Measurements from ENCODE around the gene MXD1. TPM values are rescaled to one million over a fixed set of nuclear protein-coding genes. Genes with fewer than 3 reads are reported as not detected.

MXD1 gene
- polyA plus RNA-seq, 1 donor (not counting 4 experiments of a cell fraction or from before 2014, with no cell fraction given): 15.9 TPM

DNA sequence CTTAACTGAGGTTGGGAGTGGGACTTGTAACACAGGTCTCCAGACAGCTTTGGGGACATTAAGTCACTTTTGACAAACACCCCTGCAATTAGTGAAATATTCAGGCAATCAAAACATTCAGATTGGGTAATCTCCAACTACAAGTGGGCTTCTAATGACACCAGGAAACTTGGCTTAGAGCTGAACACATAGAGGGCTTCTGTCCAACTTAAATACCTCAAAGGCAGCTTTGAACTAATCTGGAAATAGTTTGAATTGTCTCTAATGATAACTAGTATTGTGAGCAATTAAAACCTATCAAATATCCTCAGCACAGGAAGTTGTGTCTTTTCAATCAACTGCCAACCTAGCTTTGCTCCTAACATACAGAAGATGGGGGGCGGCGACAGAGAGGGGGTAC, 51.6 kb downstream of the MXD1 start:
- Histone ChIP-seq H2AFZ (ENCODE audit: control insufficient read depth, low read length) (no peak overlapping the region), H3K27me3 (ENCODE audit: control insufficient read depth, extremely low read depth, insufficient read depth, low read length) (no peaks in the 10 kb centered on the region), H3K4me3 (ENCODE audit: control insufficient read depth in 2 of 3, extremely low read depth in 1 of 3, insufficient read depth in 2 of 3, low read depth in 1 of 3, low read length in 3 of 3) (no peak overlapping the region), H4K20me1 (ENCODE audit: control insufficient read depth, extremely low read depth, insufficient read depth, low read length) (no peaks in the 10 kb centered on the region), H3K4me2 (ENCODE audit: control insufficient read depth, extremely low read depth, insufficient read depth, low read depth, low read length) (no peak overlapping the region), H3K79me2 (ENCODE audit: control insufficient read depth, insufficient read depth, low read length) (no peaks in the 10 kb centered on the region), H3K27ac (ENCODE audit: control insufficient read depth, insufficient read depth, low read length) (no peak overlapping the region), H3K4me1 (ENCODE audit: control insufficient read depth, extremely low read depth, insufficient read depth, low read length) (peaks cover 12% of the 10 kb centered on the region), H3K9me1 (ENCODE audit: control insufficient read depth, extremely low read depth, insufficient read depth, low read length) (no peaks in the 10 kb centered on the region), H3K36me3 (ENCODE audit: control insufficient read depth in 2 of 2, extremely low read depth in 1 of 2, insufficient read depth in 2 of 2, low read length in 2 of 2) (no peaks in the 10 kb centered on the region), H3K9me3 (ENCODE audit: control insufficient read depth, low read depth, low read length) (no peaks in the 10 kb centered on the region), H3K9ac (ENCODE audit: control insufficient read depth, extremely low read depth, insufficient read depth, low read length) (no peak overlapping the region)
- DNase-seq (ENCODE audit: low read depth, low spot score) (no peak), FAIRE-seq (no peak)
- dilution Hi-C loops (cut with MboI; ENCODE audit: extremely low pct_ligation_motif_present, low sequenced_read_pairs): no loop called here
- TF ChIP-seq, protein P1, sequence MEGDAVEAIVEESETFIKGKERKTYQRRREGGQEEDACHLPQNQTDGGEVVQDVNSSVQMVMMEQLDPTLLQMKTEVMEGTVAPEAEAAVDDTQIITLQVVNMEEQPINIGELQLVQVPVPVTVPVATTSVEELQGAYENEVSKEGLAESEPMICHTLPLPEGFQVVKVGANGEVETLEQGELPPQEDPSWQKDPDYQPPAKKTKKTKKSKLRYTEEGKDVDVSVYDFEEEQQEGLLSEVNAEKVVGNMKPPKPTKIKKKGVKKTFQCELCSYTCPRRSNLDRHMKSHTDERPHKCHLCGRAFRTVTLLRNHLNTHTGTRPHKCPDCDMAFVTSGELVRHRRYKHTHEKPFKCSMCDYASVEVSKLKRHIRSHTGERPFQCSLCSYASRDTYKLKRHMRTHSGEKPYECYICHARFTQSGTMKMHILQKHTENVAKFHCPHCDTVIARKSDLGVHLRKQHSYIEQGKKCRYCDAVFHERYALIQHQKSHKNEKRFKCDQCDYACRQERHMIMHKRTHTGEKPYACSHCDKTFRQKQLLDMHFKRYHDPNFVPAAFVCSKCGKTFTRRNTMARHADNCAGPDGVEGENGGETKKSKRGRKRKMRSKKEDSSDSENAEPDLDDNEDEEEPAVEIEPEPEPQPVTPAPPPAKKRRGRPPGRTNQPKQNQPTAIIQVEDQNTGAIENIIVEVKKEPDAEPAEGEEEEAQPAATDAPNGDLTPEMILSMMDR (optimal IDR thresholded peaks at IDR 0.05 in 1 of 3, IDR thresholded peaks at IDR 0.05 in 1 of 3, conservative IDR thresholded peaks at IDR 0.05 in 1 of 3; ENCODE audit: extremely low read depth in 1 of 3, insufficient read depth in 2 of 3, low read length in 3 of 3): no peak
- TF ChIP-seq EZH2 (IDR thresholded peaks at IDR 0.05; ENCODE audit: low read length): no peak

DNA sequence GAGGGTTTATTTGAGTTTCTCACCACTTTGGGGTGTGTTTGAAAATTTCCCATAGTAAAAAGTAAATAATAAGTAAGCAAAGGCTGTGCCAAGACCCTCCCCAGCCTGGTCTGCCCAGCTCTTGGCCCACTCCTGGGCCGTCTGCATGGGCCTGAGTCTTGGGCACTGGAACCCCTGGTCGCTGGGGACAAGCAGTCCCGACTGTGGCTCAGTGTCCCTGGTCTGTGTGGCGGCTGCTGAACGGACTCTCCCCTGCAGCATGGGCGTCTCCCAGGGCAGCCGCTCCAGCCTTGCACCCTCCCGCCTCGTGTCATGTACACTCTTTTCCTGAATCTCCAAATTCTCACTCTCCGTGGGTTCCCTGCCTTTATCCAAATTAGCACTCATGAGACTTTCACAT, 53.7 kb downstream of the MXD1 start:
- no peak for TF ChIP-seq EZH2 (IDR thresholded peaks at IDR 0.05; ENCODE audit: low read length)
- TF ChIP-seq, protein P1 (optimal IDR thresholded peaks at IDR 0.05 in 1 of 3, IDR thresholded peaks at IDR 0.05 in 1 of 3, conservative IDR thresholded peaks at IDR 0.05 in 1 of 3; ENCODE audit: extremely low read depth in 1 of 3, insufficient read depth in 2 of 3, low read length in 3 of 3): no peak
- Histone ChIP-seq H3K9ac (ENCODE audit: control insufficient read depth, extremely low read depth, insufficient read depth, low read length) (no peak overlapping the region), H3K4me2 (ENCODE audit: control insufficient read depth, extremely low read depth, insufficient read depth, low read depth, low read length) (no peak overlapping the region), H3K36me3 (ENCODE audit: control insufficient read depth in 2 of 2, extremely low read depth in 1 of 2, insufficient read depth in 2 of 2, low read length in 2 of 2) (no peaks in the 10 kb centered on the region), H2AFZ (ENCODE audit: control insufficient read depth, low read length) (no peak overlapping the region), H3K9me3 (ENCODE audit: control insufficient read depth, low read depth, low read length) (no peaks in the 10 kb centered on the region), H4K20me1 (ENCODE audit: control insufficient read depth, extremely low read depth, insufficient read depth, low read length) (no peaks in the 10 kb centered on the region), H3K4me3 (ENCODE audit: control insufficient read depth in 2 of 3, extremely low read depth in 1 of 3, insufficient read depth in 2 of 3, low read depth in 1 of 3, low read length in 3 of 3) (no peak overlapping the region), H3K27me3 (ENCODE audit: control insufficient read depth, extremely low read depth, insufficient read depth, low read length) (no peaks in the 10 kb centered on the region), H3K27ac (ENCODE audit: control insufficient read depth, insufficient read depth, low read length) (no peak overlapping the region), H3K79me2 (ENCODE audit: control insufficient read depth, insufficient read depth, low read length) (no peaks in the 10 kb centered on the region), H3K4me1 (ENCODE audit: control insufficient read depth, extremely low read depth, insufficient read depth, low read length) (peaks cover 12% of the 10 kb centered on the region), H3K9me1 (ENCODE audit: control insufficient read depth, extremely low read depth, insufficient read depth, low read length) (no peaks in the 10 kb centered on the region)
- dilution Hi-C loops (cut with MboI; ENCODE audit: extremely low pct_ligation_motif_present, low sequenced_read_pairs): no loop called here
- FAIRE-seq (no peak), DNase-seq (ENCODE audit: low read depth, low spot score) (no peak)

Measured in keratinocyte (primary cell).